Breast epithelium (tissue), 3 donors: ENCODE measurements around the gene NEDD9.

Source experiments
- CTCF ChIP-seq, 3 donors: fragments of 450-650 bp; IDR thresholded peaks; one replicate each; pipeline ENCODE4 v1.5.1; 2016 to 2017; ENCODE audit warnings: antibody characterized with exemption in 3 of 3, mild to moderate bottlenecking in 3 of 3, moderate library complexity in 3 of 3
- POLR2A ChIP-seq: fragments of 450-650 bp; IDR thresholded peaks from one replicate; pipeline ENCODE4 v1.6.1; 2016; ENCODE audit warnings: antibody characterized with exemption, mild to moderate bottlenecking, moderate library complexity
- POLR2AphosphoS5 ChIP-seq, 3 donors: sonication (generic); formaldehyde crosslinking; IDR thresholded peaks; one replicate each; pipeline ENCODE4 v1.6.1; 2017; ENCODE audit warnings: antibody characterized with exemption in 3 of 3

GRCh38 chr6:11246722-11247121 is 14.3 kb upstream of the NEDD9 start:
- no peak for TF ChIP-seq CTCF (IDR thresholded peaks at IDR 0.05)
- TF ChIP-seq POLR2A: no peak
- no peak for TF ChIP-seq POLR2AphosphoS5 (IDR thresholded peaks at IDR 0.05)
